GM08714 (cell line): Measurements from ENCODE around the gene RINL.

Experiments
- H3K4me3 ChIP-seq: fragments of 200-500 bp; sonication (Bioruptor generic); 2 replicates; pipeline ENCODE4 v1.5.1; 2014; ENCODE audit warnings: mild to moderate bottlenecking, low read length, inconsistent platforms
- ZNF274 ChIP-seq: IDR thresholded peaks from 2 replicates; pipeline ENCODE4 v1.6.1; 2012; ENCODE audit warnings: mild to moderate bottlenecking, low read depth, low read length

The RINL gene

DNA sequence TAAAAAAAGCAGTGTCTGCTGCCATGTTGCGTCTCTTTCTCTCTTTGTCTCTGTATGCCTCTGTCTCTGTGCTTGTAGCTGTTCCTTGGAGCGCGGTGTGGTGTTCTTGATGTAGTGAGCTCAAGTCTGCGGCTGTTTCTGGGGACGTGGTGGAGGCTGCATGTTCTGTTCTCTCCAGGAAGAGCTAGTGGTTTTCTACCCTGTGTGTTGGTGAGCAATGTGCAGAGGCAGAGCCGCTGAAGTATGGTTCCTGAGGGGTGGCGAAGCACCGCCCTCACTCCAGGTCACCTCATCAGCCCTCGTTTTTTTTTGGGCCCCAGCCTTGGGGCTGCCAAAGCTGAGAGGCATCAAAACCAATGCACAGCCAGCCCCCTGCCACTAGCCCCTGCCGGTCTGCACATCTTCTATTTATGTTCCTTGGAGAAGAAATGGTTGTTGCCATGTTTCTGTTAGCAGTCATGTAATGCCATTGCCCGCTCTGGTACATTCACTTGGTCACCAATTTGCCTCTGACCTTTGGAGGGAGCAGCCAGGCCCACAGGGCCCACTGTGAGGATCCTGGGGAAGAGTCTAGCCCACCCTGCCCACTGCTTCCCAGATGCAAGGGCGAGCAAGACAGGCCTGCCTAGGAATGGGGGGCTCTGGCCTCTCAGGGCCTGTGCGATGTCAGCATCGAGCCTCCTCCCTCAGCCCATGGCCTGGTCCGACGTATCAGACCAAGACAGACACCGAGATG, 35.5 kb downstream of the RINL start:
- H3K4me3 ChIP-seq = no peak overlapping the region
- no peak for TF ChIP-seq ZNF274

GRCh38 chr19:38841787-38842438, 36.2 kb downstream of the RINL start:
- TF ChIP-seq ZNF274 = no peak
- H3K4me3 ChIP-seq = no peak overlapping the region

GRCh38 chr19:38841180-38841766, 36.8 kb downstream of the RINL start:
- no peak overlapping the region for H3K4me3 ChIP-seq
- TF ChIP-seq ZNF274 = no peak

DNA sequence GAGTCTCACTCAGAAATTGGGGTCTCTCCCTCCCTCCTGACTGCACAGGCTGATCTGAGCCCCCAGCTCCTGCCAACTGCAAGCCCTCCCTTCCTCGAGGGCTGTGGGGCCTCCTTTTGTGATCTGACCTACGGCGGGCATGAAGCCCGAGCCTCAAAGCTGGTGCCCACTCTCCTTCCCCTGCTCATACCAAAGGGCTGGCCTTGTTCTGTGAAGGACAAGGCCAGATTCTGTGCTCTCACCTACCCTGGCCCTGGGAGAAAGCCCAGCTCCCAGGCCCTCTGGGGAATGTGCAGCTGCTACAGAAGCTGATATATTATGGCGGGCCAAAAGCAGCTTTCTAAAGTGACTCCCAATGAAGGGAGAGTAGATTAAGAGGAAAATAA, 37.5 kb downstream of the RINL start:
- H3K4me3 ChIP-seq = no peak overlapping the region
- no peak for TF ChIP-seq ZNF274

GRCh38 chr19:38839816-38840582, 38.1 kb downstream of the RINL start:
- no peak for TF ChIP-seq ZNF274
- H3K4me3 ChIP-seq = no peak overlapping the region

DNA sequence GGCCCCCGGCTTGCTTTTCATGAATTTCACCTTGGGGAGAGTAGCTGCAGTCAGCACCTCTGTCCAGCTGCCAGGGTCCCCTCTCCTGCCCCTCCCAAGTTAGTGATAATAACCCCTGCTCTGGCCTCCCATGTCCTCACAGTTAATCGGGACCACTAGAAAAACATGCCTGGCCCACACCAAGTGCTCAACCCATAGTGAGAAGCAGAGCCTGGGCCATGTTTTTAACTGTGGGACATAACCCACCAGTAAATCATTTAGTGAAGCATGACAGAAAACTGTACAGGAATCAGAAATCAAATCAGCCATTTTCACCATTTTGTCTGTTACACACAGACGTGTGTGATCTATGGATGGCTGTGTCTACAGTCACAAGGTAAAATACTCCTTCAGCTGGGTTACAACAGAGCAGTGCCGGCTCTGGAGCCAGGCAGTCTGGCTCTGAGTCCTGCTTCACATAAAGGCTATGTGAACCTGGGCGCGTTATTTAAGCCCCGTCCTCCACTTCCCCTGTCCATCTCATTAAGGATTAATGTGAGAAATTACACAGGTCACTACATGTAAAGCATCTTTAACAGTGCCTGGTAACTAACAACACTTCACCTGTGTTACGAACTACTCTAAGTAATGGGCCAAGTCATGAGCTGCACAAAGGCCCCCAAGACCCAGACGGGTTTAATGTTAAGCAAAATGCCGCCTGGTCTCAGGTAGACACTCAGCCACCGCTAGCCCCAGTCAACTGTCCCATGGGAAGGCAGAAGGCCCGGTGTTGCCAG, 38.9 kb downstream of the RINL start:
- TF ChIP-seq ZNF274 = no peak
- no peak overlapping the region for H3K4me3 ChIP-seq

- no peak for TF ChIP-seq ZNF274
- no peak overlapping the region for H3K4me3 ChIP-seq
Measured at GRCh38 chr19:38838208-38838985, 39.7 kb downstream of the RINL start.

DNA sequence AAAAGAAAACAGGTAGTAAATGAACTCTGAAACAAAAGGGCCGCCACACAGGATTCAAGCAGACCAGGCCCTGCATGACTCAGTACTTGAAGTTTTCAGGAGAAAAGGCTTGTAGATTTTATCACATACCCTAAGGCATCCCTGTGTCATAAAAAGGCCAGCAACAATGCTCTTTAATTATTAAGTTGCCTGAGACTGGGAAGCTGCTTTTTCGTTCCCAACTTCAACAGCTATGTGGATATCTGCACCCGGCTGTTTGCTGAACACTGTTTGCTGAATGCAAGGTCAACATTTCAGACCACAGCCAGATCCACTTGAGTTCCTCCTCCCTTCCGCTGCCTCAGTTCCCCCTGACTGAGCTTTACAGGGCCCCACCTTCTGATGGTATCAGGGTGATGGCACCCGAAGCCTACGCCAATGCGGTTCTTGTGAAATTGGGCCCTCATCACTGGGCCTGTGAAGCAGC, 40.4 kb downstream of the RINL start:
- no peak overlapping the region for H3K4me3 ChIP-seq
- no peak for TF ChIP-seq ZNF274

DNA sequence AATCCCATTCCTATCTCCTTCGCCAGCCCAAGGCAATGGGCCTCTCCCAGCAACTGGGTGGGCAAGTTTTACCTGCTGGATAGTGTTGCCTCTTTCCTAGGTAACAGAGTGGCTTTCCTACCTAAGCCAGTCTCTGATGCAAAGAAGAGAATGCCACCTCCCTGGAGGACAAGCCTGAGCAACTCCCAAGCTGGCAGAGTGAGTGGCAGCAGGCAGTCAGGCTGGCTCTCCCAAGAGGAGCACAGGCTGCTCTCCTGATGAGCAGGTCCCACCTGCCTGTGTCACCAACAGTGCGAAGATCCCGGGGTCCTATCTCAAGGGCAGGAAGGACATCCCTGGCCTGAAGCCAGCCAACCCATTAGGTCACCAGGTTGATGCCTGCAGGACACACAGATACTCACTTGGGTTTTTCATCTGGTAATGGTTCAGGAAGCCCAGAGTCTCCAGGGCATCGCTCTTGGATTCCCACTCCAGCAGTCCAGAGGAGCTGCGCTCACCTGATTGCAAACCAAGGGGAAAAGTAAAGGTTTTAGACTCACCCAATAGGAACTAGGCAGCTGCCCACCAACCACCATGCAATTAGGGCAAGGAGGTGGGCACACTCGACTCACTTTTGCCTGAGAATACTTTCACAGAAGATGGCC, 41.0 kb downstream of the RINL start:
- H3K4me3 ChIP-seq = no peak overlapping the region
- no peak for TF ChIP-seq ZNF274

DNA sequence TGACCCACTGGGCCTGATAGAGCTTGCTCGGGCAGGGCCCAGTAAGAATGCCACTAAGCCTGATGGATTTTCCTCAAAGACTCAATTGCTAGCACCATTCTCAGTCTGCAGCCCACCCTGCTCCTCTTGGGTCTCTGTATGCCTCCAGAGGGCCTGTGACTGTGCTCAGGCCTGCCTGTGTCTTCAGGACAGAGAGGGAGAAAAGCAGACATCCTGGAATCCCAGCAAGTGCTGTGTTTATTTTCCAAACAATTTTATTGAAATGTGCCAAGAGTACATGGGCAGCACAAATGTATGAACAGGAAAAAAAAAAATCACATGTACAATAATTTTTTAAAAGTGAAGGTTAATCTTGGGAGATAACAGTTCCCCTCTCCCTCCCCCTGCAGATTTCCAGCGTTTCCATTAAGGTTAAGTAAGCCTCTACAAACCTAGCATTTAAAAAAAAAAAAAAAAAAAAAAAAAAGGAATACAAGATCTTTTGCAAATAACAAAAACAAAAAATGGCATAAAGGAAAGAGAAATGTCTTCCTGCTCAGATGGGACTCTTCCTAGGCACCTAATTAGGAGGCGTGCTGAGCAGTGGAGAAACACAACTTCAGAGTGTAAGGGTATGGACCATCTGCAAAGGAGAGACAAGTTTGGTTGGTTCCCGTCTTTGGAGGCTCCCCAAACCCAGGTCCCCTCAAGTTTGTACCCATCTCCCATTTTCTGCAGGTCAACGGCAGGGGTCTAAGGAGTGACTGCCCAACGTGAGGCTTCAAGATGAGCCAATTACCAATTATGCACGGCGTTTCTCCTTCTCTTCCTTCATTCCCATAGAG, 41.7 kb downstream of the RINL start:
- no peak for TF ChIP-seq ZNF274
- no peak overlapping the region for H3K4me3 ChIP-seq

DNA sequence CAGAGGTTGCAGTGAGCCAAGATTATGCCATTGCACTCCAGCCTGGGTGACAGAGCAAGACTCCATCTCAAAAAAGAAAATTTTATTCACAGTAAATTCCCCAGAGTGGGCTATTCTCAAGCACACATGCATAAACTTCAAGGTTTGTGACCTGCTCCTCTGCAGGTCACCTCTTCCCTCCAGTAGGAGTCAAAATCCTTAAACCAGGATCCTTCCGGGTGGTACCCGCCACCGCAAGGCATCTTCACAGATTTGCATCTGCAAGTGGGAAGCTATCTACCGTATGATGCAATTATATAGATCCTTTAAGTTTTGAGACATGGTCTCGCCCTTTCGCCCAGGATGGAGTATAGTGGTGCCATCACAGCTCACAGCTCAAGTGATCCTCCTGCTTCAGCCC, 43.5 kb downstream of the RINL start:
- H3K4me3 ChIP-seq = no peak overlapping the region
- TF ChIP-seq ZNF274 = no peak

- TF ChIP-seq ZNF274 = no peak
- H3K4me3 ChIP-seq = no peak overlapping the region
Measured at GRCh38 chr19:38834104-38834490, 44.0 kb downstream of the RINL start.
